ENCODE measurements around the gene STYK1. TPM values are rescaled to one million over a fixed set of nuclear protein-coding genes. Genes with fewer than 3 reads are reported as not detected.

Gene STYK1
- total and polyA plus RNA-seq, 10 of the 15 experiments (the other 5 are each of a cell fraction or from before 2014, with no cell fraction given): 0.62 to 1.2 (median 0.82) TPM; not detected in 1

DNA sequence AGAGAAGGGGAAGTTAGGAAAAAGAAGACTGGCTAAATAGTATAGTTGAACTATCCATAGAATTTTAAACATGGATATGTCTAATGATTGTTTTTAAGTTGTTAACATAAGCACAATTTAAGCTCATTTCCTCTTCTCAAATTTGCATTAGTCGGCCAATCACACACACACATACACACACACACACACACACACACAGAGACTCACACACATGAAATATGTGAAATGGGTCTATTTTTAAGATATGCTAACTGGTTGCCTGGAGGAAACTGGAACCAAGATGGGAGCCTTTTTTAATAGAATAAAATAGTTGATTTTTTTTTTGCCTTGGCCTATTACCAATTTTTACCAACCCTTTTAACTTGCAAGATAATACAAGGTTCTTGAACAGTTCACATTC is 24.0 kb upstream of the STYK1 start:
- Histone ChIP-seq H3K4me2 (ENCODE audit: control insufficient read depth, insufficient read depth) (no peak overlapping the region), H3K4me3 (no peak overlapping the region), H3K9ac (ENCODE audit: control insufficient read depth, insufficient read depth, low read length) (no peak overlapping the region), H3K4me1 (ENCODE audit: control insufficient read depth, insufficient read depth, low read length) (peaks cover 9% of the 10 kb centered on the region; the same call in 1 of the 2 replicates), H3K36me3 (ENCODE audit: control insufficient read depth in 2 of 2, insufficient read depth in 2 of 2, low read length in 1 of 2) (peaks cover 2 to 28% of the 10 kb centered on the region in 2 experiments), H3K79me2 (ENCODE audit: control insufficient read depth, insufficient read depth, low read length) (no peaks in the 10 kb centered on the region), H2AFZ (ENCODE audit: control insufficient read depth, low read depth, low read length) (no peak overlapping the region), H3K27me3 (replicated peaks in 1 of 2; ENCODE audit: control insufficient read depth in 2 of 2, insufficient read depth in 2 of 2, low read length in 1 of 2) (no peaks in the 10 kb centered on the region), H3K27ac (ENCODE audit: control insufficient read depth, insufficient read depth) (no peak overlapping the region), H3K9me3 (replicated peaks; ENCODE audit: control insufficient read depth, insufficient read depth, low read length) (no peaks in the 10 kb centered on the region), H4K20me1 (ENCODE audit: control insufficient read depth, insufficient read depth) (no peaks in the 10 kb centered on the region)
- WGBS (ENCODE audit: insufficient coverage, insufficient replicate concordance, low lambda C conversion rate, missing lambda C conversion rate): 100% methylated on average over 1 of the region's 1 CpG
- ChIA-PET CTCF (no interaction called here), POLR2A (no interaction called here), SMC1A (ENCODE audit: uncharacterized antibody, unreplicated experiment) (interaction anchor here (0.6 to 1.4 kb wide), 2 partner anchors 18 to 460 kb away, joined by 3 read pairs; no protein-coding TSS in a partner anchor), RAD21 (ENCODE audit: unreplicated experiment) (no interaction called here)
- no peak for DNase-seq (ENCODE audit: low read depth, low spot score)
- intact Hi-C loops (cut with micrococcal nuclease; ENCODE audit: unreplicated experiment) (no loop called here), in situ Hi-C loops (cut with MboI) (no loop called here)
- BruUV-seq (replicated peaks): no TSS peak
- FAIRE-seq: no peak
- no peak for ATAC-seq
- TF ChIP-seq MYB (IDR thresholded peaks at IDR 0.05; ENCODE audit: borderline replicate concordance, low read depth, low read length): no peak
- no peak for TF ChIP-seq SRF (IDR thresholded peaks at IDR 0.05; ENCODE audit: low read depth in 2 of 2, low read length in 2 of 2)
- TF ChIP-seq NR2C2 (IDR thresholded peaks at IDR 0.05; ENCODE audit: borderline replicate concordance, control insufficient read depth, insufficient read length, low read depth): no peak
- no peak for TF ChIP-seq MEF2A (IDR thresholded peaks at IDR 0.05; ENCODE audit: insufficient read depth, low read depth, low read length)
- no peak for TF ChIP-seq ATF7 (IDR thresholded peaks at IDR 0.05; ENCODE audit: low read depth)

DNA sequence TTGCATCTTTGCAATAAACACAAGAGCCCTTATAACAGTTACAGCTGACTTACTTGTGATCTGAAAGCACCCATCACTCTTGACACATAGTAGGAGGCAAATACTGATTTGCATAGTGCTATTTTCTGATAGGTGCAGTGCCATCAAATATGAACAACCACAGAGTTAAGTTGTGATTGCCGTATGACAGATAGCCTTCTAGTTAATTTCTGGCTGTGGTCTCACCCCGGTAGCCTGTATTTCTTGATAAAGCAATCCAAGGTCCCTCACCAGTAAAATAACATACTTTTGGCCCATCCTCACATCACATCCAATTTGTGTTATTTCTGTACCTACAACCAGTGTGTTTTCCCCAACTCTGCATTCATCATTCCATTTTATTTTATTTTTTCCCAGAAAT is 23.3 kb upstream of the STYK1 start:
- intact Hi-C loops (cut with micrococcal nuclease; ENCODE audit: unreplicated experiment) (no loop called here), in situ Hi-C loops (cut with MboI) (no loop called here)
- no peaks in the 10 kb centered on the region for H3K27me3 ChIP-seq (replicated peaks in 1 of 2; ENCODE audit: control insufficient read depth in 2 of 2, insufficient read depth in 2 of 2, low read length in 1 of 2)
- SMC1A ChIA-PET (ENCODE audit: uncharacterized antibody, unreplicated experiment): interaction anchor here (0.8 to 1.4 kb wide), 5 partner anchors 12 to 938 kb away, joined by 3 to 6 read pairs (median 3); no protein-coding TSS in a partner anchor
- H3K4me3 ChIP-seq: no peak overlapping the region
- H3K27ac ChIP-seq (ENCODE audit: control insufficient read depth, insufficient read depth): no peak overlapping the region
- CTCF ChIA-PET: interaction anchor here (0.8 kb wide), 1 partner anchor 53 kb away, joined by 4 read pairs; no protein-coding TSS in a partner anchor
- H3K4me1 ChIP-seq (ENCODE audit: control insufficient read depth, insufficient read depth, low read length): peaks cover 9% of the 10 kb centered on the region; the same call in 1 of the 2 replicates
- DNase-seq (ENCODE audit: low read depth, low spot score) (no peak), FAIRE-seq (no peak), ATAC-seq (no peak; the same call in 2 of the 3 replicates)
- BruUV-seq (replicated peaks): no TSS peak
- H3K36me3 ChIP-seq (ENCODE audit: control insufficient read depth in 2 of 2, insufficient read depth in 2 of 2, low read length in 1 of 2): peaks cover 2 to 27% of the 10 kb centered on the region in 2 experiments; a peak in 3 of 4 replicates
- H2AFZ ChIP-seq (ENCODE audit: control insufficient read depth, low read depth, low read length): no peak overlapping the region
- POLR2A ChIA-PET: no interaction called here
- H4K20me1 ChIP-seq (ENCODE audit: control insufficient read depth, insufficient read depth): no peaks in the 10 kb centered on the region
- H3K79me2 ChIP-seq (ENCODE audit: control insufficient read depth, insufficient read depth, low read length): no peaks in the 10 kb centered on the region
- RAD21 ChIA-PET (ENCODE audit: unreplicated experiment): no interaction called here
- no peak overlapping the region for H3K9ac ChIP-seq (ENCODE audit: control insufficient read depth, insufficient read depth, low read length)
- H3K9me3 ChIP-seq (replicated peaks; ENCODE audit: control insufficient read depth, insufficient read depth, low read length): no peaks in the 10 kb centered on the region
- H3K4me2 ChIP-seq (ENCODE audit: control insufficient read depth, insufficient read depth): no peak overlapping the region
- 50% methylated on average over 2 of the region's 2 CpGs for WGBS (ENCODE audit: insufficient coverage, insufficient replicate concordance, low lambda C conversion rate, missing lambda C conversion rate)
- TF ChIP-seq PAX5 (IDR thresholded peaks at IDR 0.05; ENCODE audit: borderline replicate concordance, low read depth, low read length): no peak
- TF ChIP-seq PML (IDR thresholded peaks at IDR 0.05; ENCODE audit: low read length): no peak
- TF ChIP-seq BACH1 (IDR thresholded peaks at IDR 0.05; ENCODE audit: borderline replicate concordance): no peak
- TF ChIP-seq SMC3 (IDR thresholded peaks at IDR 0.05; ENCODE audit: borderline replicate concordance, low read length): no peak
- no peak for TF ChIP-seq CREM (IDR thresholded peaks at IDR 0.05; ENCODE audit: low read depth)
- TF ChIP-seq, protein P1, sequence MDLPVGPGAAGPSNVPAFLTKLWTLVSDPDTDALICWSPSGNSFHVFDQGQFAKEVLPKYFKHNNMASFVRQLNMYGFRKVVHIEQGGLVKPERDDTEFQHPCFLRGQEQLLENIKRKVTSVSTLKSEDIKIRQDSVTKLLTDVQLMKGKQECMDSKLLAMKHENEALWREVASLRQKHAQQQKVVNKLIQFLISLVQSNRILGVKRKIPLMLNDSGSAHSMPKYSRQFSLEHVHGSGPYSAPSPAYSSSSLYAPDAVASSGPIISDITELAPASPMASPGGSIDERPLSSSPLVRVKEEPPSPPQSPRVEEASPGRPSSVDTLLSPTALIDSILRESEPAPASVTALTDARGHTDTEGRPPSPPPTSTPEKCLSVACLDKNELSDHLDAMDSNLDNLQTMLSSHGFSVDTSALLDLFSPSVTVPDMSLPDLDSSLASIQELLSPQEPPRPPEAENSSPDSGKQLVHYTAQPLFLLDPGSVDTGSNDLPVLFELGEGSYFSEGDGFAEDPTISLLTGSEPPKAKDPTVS (IDR thresholded peaks at IDR 0.05; ENCODE audit: low read depth, low read length): no peak
- TF ChIP-seq SIN3A (IDR thresholded peaks at IDR 0.05; ENCODE audit: low read depth, low read length): no peak
- TF ChIP-seq TCF3 (IDR thresholded peaks at IDR 0.05; ENCODE audit: borderline replicate concordance, insufficient read depth, low read depth, low read length): no peak
- TF ChIP-seq KAT2A (conservative IDR thresholded peaks at IDR 0.05; ENCODE audit: control insufficient read depth, low read depth, low read length): no peak
- TF ChIP-seq, protein P2, sequence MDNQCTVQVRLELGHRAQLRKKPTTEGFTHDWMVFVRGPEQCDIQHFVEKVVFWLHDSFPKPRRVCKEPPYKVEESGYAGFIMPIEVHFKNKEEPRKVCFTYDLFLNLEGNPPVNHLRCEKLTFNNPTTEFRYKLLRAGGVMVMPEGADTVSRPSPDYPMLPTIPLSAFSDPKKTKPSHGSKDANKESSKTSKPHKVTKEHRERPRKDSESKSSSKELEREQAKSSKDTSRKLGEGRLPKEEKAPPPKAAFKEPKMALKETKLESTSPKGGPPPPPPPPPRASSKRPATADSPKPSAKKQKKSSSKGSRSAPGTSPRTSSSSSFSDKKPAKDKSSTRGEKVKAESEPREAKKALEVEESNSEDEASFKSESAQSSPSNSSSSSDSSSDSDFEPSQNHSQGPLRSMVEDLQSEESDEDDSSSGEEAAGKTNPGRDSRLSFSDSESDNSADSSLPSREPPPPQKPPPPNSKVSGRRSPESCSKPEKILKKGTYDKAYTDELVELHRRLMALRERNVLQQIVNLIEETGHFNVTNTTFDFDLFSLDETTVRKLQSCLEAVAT (IDR thresholded peaks at IDR 0.05): no peak
- no peak for TF ChIP-seq CBX5 (IDR thresholded peaks at IDR 0.05; ENCODE audit: low read depth)
- TF ChIP-seq SREBF2 (IDR thresholded peaks at IDR 0.05; ENCODE audit: low read length): no peak

Data from GM12878 (cell line).